Measurements from ENCODE around the gene ADAMTS16.

ADAMTS16 gene

DNA sequence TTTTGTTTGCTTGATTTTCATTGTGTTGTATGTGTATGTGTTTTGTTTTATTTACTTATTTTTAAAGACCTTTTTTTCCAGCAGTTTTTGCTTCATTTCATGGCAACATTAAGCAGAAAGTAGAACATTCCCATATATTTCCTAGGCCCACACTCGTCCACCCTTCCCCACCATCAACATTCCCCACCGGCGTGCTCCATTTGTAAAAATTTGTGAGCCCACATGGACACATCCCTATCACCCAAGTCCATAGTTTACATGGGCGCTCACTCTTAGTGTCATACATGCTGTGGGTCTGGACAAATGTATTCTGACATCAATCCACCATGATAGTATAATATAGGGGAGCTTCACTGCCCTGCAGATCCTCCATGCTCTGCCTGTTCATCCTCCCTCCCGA lies 133.8 kb downstream of the ADAMTS16 start:
- H3K27ac ChIP-seq, result no peak overlapping the region

DNA sequence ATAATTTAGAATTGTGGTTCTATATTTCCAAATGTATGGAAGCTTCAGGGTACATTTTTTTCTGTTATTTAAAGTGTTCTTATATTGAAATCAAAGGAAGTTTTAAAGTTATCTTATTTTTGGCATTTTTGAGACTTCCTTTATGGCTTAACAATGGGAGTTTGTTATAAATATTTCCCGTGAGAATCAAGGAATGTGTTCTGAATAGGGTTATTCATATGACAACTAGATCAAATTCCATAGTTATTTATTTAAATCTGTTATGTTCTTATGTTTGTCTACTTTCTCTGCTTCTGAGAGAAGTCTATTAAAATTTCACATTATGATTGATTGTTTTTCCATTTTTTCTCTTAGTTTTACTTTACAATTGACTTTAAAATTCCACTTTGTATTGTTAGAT lies 135.1 kb downstream of the ADAMTS16 start:
- Histone ChIP-seq H3K4me3 (no peak overlapping the region), H3K27ac (no peak overlapping the region)

More for the DNA sequence above, 133.8 kb downstream of the ADAMTS16 start:
- H3K4me3 ChIP-seq, result no peak overlapping the region

DNA sequence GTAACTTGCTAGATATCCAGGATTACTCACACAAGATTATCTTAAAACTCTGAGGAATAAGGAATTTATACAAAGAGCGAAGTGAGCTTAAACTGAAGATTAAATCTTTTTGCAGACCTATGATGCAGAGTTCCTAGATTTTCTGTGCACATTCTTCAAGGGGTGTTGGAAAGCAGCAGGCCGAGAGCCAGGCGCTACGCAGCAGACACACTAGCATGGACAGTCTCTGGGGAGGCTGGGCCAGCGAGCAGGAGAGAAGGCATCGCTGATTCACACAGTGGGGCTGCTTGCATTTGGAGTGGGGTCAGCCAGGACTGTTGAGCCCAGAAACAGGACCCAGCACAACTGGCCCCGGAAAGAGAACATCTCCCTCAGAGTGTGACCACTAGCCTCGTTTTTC lies 136.3 kb downstream of the ADAMTS16 start:
- Histone ChIP-seq H3K4me3 (no peak overlapping the region), H3K27ac (no peak overlapping the region)

GRCh38 chr5:5276951-5277517 lies 136.9 kb downstream of the ADAMTS16 start:
- Histone ChIP-seq H3K27ac (no peak overlapping the region), H3K4me3 (no peak overlapping the region)

DNA sequence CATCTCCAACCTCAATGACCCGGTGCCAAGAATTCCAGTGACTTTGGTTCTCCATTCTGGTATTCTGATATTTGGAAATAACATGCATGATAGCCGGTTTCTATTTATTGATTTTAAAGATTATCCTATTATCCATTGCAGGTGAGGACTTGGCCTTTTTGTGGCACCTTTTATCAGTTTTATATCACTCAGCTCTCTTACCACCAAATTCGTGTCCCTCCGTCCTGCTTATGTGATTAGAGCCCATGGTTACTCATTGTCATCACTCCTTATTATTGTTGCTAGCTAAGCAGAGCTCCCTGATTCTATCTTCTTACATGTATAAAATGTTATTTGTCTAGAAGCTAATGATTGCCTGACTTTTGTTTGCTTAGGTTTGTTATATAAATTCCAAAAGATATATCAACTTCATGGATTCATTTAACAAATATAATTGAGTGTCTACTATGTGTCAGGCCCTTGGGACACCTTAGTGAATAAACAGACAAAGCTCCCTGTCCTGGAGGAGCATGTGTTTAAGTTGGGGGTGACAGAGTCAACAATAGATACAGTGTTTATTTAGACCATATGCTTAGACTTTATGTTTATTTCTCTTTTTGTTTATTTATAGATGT lies 138.2 kb downstream of the ADAMTS16 start:
- H3K4me3 ChIP-seq, result no peak overlapping the region
- no peak overlapping the region for H3K27ac ChIP-seq

DNA sequence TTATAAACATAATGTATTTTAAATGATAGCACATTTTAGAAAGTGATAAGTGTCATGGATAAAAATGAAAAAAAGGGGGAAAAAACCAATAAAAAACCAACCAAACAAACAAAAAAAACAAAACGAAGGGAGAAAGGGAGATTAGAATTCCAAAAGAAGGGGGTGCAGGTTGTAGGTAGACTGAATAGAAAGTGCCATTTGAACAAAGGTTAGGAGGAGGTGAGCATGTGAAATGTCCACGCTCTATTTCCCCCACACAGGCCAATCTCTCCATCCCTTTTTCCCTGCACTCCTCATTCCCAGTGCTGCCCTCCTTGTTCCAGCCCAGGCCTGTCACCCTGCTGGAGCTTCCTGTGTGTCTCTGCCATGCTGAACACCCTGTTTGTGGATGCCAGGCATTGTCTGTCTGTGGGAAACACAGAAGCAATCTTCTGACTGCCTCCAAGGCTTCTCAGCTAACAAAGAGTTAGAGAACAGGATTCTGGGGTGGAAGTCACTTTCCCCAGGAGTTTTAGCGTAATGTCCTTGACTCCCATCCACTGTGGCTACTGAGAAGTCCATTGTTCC lies 138.8 kb downstream of the ADAMTS16 start:
- Histone ChIP-seq H3K4me3 (no peak overlapping the region), H3K27ac (no peak overlapping the region)

DNA sequence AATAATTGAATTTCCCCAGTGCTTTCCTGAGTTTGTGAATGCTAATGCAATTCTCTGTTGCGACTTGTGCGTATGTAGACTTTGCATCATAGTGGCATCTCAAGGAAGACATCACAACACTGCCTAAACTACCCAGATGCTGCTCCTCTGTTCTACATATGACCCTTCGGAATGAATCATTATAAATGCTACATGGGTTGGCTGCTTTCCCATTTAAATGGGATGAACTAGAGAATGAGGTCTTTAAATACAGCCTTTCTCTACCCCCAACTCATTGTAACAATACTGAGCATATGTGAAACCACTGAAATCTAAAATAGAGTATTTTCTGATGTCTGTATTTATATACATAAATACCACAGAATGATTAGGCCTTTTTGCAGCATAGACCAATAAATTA lies 145.8 kb downstream of the ADAMTS16 start:
- H3K27ac ChIP-seq, result no peak overlapping the region
- no peak overlapping the region for H3K4me3 ChIP-seq

GRCh38 chr5:5287419-5287818 lies 147.3 kb downstream of the ADAMTS16 start:
- Histone ChIP-seq H3K27ac (no peak overlapping the region), H3K4me3 (no peak overlapping the region)

- H3K27ac ChIP-seq, result no peak overlapping the region
- H3K4me3 ChIP-seq, result no peak overlapping the region
These were observed 148.1 kb downstream of the ADAMTS16 start for GRCh38 chr5:5288201-5288600.

- Histone ChIP-seq H3K4me3 (no peak overlapping the region), H3K27ac (no peak overlapping the region)
These were observed 149.4 kb downstream of the ADAMTS16 start for GRCh38 chr5:5289537-5289936.

GRCh38 chr5:5290674-5291334 lies 150.7 kb downstream of the ADAMTS16 start:
- Histone ChIP-seq H3K4me3 (no peak overlapping the region), H3K27ac (no peak overlapping the region)

- no peak overlapping the region for H3K4me3 ChIP-seq
- H3K27ac ChIP-seq, result no peak overlapping the region
These were observed 151.2 kb downstream of the ADAMTS16 start for GRCh38 chr5:5291357-5291756.

DNA sequence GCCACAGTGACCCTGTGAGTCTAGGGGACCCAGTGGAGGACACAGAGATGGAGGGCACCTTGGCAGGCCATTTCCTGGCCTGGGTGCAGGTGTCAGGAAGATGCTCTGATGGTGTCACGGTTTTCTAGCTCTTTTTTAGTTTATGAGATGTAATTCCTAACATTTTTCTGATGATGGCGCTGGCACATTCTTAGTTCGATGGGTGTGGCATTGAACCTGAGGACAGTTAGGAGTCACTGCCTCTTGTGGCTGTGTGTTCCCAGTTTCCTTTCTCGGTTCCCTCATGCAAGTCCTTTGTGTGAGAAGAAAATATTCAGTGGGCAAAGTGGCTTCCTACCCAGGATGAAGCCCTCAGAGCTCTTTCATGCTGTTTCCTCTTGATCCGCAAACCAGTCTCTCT lies 152.9 kb downstream of the ADAMTS16 start:
- Histone ChIP-seq H3K27ac (no peak overlapping the region), H3K4me3 (no peak overlapping the region)

DNA sequence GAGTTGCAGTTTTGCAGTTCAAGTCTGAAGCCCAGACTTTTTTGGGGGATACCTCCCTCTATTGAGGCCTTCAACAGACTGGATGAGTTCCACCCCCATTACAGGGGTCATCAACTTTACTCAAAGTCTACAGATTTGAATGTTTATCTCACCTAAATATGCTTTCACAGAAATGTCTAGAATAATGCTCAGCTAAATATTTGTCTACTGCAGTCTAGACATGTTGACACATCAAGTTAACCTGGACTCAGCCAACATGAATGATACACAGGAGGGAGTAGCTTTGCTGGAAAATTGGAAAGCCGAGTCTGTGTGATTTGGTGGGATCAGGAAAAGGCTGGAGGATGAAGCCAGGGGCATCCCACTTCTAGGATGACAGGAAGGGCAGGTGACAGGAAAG lies 154.3 kb downstream of the ADAMTS16 start:
- Histone ChIP-seq H3K4me3 (no peak overlapping the region), H3K27ac (no peak overlapping the region)

DNA sequence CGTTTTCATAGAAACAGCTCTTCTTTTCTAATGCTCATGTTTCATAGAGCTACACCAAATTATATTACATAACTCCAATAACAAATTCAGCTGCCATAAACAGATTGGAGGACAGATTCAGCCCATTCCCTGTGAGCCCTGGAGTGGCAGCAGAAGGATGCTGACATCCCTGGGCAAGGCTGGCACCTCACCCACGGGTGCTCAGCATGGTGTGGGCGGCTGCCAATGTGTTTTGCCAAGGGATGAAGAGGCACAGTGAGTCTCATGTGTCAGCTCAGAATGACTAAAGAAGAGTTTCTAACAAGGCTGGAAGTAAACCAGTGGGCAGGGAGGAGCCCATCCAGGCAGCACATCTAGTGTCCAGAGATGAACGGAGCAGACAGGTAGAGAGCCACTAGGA lies 155.2 kb downstream of the ADAMTS16 start:
- Histone ChIP-seq H3K4me3 (no peak overlapping the region), H3K27ac (no peak overlapping the region)

DNA sequence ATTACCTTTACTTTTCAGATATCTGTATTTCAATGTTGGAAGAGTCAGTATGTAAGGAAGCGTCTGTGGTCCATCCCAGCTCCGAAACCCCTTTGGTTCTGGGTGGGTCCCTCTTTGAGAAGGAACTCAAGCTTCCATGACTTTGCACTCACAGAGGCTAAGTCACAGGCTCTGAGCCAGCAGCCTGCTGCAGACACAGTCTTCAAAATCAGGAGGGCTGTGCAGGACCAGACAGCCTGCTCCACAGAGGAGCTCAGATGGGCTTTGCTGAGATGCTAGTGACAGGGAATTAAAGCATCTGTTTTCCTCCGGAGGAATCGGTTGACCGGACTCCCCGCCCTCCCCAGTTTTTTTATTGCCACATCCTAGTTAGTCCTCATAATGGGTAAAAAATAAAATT lies 155.9 kb downstream of the ADAMTS16 start:
- no peak overlapping the region for H3K4me3 ChIP-seq
- H3K27ac ChIP-seq, result no peak overlapping the region

GRCh38 chr5:5297432-5298067 lies 157.4 kb downstream of the ADAMTS16 start:
- H3K27ac ChIP-seq, result no peak overlapping the region

GRCh38 chr5:5298068-5298633 lies 158.0 kb downstream of the ADAMTS16 start:
- Histone ChIP-seq H3K27ac (no peak overlapping the region), H3K4me3 (no peak overlapping the region)

More at GRCh38 chr5:5297432-5298067, 157.4 kb downstream of the ADAMTS16 start:
- no peak overlapping the region for H3K4me3 ChIP-seq

- Histone ChIP-seq H3K4me3 (no peak overlapping the region), H3K27ac (no peak overlapping the region)
These were observed 158.9 kb downstream of the ADAMTS16 start for GRCh38 chr5:5298841-5299541.

- no peak overlapping the region for H3K4me3 ChIP-seq
- H3K27ac ChIP-seq, result no peak overlapping the region
These were observed 161.0 kb downstream of the ADAMTS16 start for GRCh38 chr5:5301176-5301575.

All from skin epidermis (tissue), 12 donors.